HG03045 (cell line): Measurements from ENCODE around the gene WFDC11.

ENCODE experiments used
- ATAC-seq: cut with Tn5 transposase; IDR thresholded peaks from one replicate; pipeline ENCODE4 v1.9.1; 2021; ENCODE audit warnings: mild to moderate bottlenecking, moderate library complexity; ENCODE audit not compliant: unreplicated experiment

The WFDC11 gene

GRCh38 chr20:45629496-45630100 is 40.4 kb downstream of the WFDC11 start, which contains the start of gene WFDC10A:
WFDC10A (plus strand) TSS chr20:45629739; CDS start chr20:45629814, 75 bp downstream.
- no peak for ATAC-seq

GRCh38 chr20:45626540-45626939 is 43.5 kb downstream of the WFDC11 start:
- no peak for ATAC-seq

GRCh38 chr20:45621593-45621992 is 48.4 kb downstream of the WFDC11 start:
- ATAC-seq: no peak

GRCh38 chr20:45617591-45617990 is 52.4 kb downstream of the WFDC11 start:
- no peak for ATAC-seq

GRCh38 chr20:45612314-45612713 is 57.7 kb downstream of the WFDC11 start:
- ATAC-seq: no peak

- no peak for ATAC-seq
These were observed 59.0 kb downstream of the WFDC11 start for GRCh38 chr20:45611054-45611453.

GRCh38 chr20:45607810-45608209 is 62.2 kb downstream of the WFDC11 start:
- ATAC-seq: no peak
